Measurements from ENCODE around the gene PDIA5.

PDIA5 gene

DNA sequence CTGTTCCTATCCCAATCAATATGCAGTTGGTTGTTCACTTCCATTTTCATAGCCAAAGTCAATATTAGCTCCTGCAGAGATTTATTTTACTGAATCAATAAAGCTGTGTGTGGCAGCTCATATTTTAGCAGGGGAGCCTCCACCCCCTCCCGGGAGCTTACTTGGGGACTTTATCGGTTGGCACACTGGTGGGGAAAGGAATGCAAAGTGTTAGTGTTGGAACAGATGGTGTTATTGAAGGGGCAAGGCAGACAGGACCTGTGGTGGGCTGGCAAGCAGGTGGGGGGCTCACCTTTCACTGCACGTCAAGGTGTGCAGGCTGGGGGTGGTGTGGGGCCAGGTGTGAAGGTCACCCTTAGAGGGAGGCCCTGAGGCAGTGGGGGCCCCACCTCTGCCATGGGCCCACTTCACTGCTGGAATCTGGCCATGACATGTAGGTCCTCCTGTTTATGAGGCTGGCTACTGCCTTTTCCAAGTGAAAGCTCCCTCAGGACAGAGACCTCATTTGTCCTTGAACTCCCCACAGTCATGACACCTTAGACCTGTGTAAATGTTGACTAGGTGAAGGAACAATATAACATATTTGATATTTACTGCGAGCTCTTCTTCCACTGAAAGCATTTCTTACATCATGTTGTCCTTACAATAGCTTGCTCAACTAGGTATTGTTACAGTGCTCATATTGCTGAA, 90.9 kb downstream of the PDIA5 start:
- no peak for DNase-seq (ENCODE audit: low read depth, low spot score)
- in situ Hi-C loops (cut with HindIII; ENCODE audit: low sequenced_read_pairs) = no loop called here
- no peak overlapping the region for H3K4me3 ChIP-seq (ENCODE audit: low read depth, low read length)
- TF ChIP-seq, protein P1, sequence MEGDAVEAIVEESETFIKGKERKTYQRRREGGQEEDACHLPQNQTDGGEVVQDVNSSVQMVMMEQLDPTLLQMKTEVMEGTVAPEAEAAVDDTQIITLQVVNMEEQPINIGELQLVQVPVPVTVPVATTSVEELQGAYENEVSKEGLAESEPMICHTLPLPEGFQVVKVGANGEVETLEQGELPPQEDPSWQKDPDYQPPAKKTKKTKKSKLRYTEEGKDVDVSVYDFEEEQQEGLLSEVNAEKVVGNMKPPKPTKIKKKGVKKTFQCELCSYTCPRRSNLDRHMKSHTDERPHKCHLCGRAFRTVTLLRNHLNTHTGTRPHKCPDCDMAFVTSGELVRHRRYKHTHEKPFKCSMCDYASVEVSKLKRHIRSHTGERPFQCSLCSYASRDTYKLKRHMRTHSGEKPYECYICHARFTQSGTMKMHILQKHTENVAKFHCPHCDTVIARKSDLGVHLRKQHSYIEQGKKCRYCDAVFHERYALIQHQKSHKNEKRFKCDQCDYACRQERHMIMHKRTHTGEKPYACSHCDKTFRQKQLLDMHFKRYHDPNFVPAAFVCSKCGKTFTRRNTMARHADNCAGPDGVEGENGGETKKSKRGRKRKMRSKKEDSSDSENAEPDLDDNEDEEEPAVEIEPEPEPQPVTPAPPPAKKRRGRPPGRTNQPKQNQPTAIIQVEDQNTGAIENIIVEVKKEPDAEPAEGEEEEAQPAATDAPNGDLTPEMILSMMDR (IDR thresholded peaks at IDR 0.05; ENCODE audit: low read depth, low read length) = no peak

DNA sequence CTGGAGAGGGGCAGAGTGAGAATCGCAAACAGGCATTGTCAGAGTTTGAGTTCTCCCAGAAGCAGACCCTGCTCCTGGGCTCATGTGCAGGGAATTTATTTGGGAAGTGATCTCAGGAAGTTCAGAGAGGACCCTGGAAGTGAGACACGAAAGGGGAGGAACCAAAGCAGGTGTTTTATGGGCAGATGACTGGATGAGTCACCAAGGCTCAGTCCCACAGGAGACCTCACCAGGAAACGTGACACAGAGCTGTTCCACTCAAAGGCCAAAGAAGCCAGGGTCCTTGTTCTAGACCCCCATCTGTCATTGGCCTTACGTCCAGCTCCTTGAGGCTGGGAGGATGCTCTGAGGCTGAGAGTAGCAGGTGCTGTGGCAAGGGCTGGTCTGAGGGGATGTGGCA, 91.5 kb downstream of the PDIA5 start:
- TF ChIP-seq, protein P1 (IDR thresholded peaks at IDR 0.05; ENCODE audit: low read depth, low read length) = no peak
- DNase-seq (ENCODE audit: low read depth, low spot score) = no peak
- H3K4me3 ChIP-seq (ENCODE audit: low read depth, low read length) = no peak overlapping the region
- in situ Hi-C loops (cut with HindIII; ENCODE audit: low sequenced_read_pairs) = no loop called here

DNA sequence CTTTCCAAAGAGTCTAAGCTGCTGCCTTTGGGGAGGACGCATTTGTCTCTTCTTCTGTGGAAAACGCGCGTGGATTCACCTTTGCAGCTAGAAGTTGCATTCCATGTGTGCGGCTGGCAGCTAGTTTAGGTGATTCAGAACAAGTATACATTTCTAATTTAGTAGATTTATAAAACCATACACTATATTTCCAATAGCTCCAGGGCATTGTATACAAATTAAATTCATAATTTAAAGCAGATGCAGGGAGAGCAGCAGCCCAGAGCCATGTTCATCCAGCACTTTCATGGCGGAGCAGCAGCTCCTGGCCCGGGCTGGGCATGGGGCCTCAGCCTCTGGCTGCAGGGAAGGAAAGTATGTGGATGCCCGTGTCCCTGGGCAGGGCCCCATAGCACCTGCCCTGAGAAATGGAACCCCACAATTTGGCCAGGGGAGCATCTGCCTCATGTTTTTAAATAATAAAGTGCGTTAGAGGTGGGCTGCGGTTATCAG, 92.1 kb downstream of the PDIA5 start:
- no peak for DNase-seq (ENCODE audit: low read depth, low spot score)
- in situ Hi-C loops (cut with HindIII; ENCODE audit: low sequenced_read_pairs) = no loop called here
- TF ChIP-seq, protein P1 (IDR thresholded peaks at IDR 0.05; ENCODE audit: low read depth, low read length) = no peak
- no peak overlapping the region for H3K4me3 ChIP-seq (ENCODE audit: low read depth, low read length)

DNA sequence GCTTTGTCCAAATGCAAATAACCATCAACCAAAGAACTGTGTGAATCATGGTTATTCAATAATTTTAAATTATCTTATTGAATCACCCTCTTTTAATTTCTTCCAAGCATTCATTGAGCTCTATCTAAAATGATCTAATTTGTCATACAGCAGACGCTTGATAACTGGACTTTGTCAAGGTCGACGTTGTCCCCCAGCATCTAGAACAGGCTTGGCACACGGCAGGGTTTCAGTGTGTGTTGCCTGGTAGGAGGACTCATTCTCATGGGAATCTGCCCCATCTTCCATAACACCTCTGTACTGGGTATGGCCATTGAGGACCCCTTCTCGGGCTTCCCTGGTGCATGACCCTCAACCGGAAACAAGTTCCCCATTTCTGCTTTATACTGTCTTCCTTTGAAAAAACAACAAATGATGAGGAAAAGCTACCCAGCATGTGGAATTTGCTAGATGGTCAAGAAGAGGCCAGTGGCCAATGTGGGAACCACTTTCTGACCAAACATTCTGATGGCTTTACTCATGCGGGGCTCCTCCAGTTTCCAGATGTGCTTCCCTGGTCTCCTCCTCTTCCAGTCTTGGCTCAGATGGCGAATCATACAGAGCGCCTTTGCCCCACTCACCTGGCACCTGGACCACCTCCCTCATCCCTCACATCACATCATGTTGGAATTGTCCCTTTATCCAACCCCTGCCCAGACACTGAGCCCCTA, 93.3 kb downstream of the PDIA5 start:
- peak; percentile 44 for DNase-seq (ENCODE audit: low read depth, low spot score)
- H3K4me3 ChIP-seq (ENCODE audit: low read depth, low read length) = no peak overlapping the region
- in situ Hi-C loops (cut with HindIII; ENCODE audit: low sequenced_read_pairs) = no loop called here
- TF ChIP-seq, protein P1 (IDR thresholded peaks at IDR 0.05; ENCODE audit: low read depth, low read length) = no peak

DNA sequence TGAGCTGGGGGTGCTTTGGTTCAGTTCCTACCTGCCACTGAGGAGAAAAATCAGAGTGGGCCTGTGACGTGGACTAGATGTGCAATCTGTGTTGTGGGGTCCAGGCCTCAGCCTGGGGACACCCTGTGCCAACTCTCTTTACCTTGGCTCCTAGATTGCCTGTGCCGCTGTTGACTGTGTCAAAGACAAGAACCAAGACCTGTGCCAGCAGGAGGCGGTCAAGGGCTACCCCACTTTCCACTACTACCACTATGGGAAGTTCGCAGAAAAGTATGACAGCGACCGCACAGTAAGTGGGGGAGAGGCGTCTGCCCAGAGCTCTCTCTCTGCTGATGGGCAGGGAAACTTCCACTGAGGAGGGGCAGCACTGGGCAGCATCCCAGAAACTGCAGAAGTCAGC, 94.3 kb downstream of the PDIA5 start:
- in situ Hi-C loops (cut with HindIII; ENCODE audit: low sequenced_read_pairs) = no loop called here
- no peak for DNase-seq (ENCODE audit: low read depth, low spot score)

DNA sequence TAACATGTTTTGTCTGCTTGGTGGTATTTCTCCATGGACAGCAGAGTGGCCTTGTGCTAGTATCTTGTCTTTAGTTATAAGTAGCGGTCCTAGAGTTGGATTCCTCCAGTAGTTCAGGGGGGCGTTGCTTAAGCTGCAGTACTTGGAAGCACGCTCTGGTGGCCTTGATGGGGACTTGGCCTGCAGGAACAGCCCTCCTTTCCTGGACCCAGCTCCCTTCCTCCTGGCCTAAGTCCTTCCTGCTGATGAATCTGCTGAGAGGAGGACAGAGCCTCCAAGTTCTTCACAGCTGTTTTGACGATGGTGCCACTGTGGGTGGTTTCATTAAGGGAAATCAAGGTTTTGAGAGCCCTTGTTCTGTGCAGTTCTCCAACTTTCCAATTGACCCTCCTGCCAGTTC, 96.3 kb downstream of the PDIA5 start:
- TF ChIP-seq, protein P1 (IDR thresholded peaks at IDR 0.05; ENCODE audit: low read depth, low read length) = no peak
- DNase-seq (ENCODE audit: low read depth, low spot score) = no peak
- H3K4me3 ChIP-seq (ENCODE audit: low read depth, low read length) = no peak overlapping the region
- in situ Hi-C loops (cut with HindIII; ENCODE audit: low sequenced_read_pairs) = no loop called here

More for the DNA sequence above, 94.3 kb downstream of the PDIA5 start:
- TF ChIP-seq, protein P1 (IDR thresholded peaks at IDR 0.05; ENCODE audit: low read depth, low read length) = no peak
- no peak overlapping the region for H3K4me3 ChIP-seq (ENCODE audit: low read depth, low read length)

Data from astrocyte of the spinal cord (primary cell).